Measurements from ENCODE around the gene CYP27B1. TPM values are rescaled to one million over a fixed set of nuclear protein-coding genes. Genes with fewer than 3 reads are reported as not detected.

Gene CYP27B1
- total and polyA plus RNA-seq, 4 donors: 0.28 to 1.5 (median 0.94) TPM; not detected in 1

- H3K4me3 ChIP-seq (ENCODE audit: low read length in 2 of 2): no peak overlapping the region
- WGBS, 2 donors: 63 to 69% methylated on average over 4 of the region's 4 CpGs
- H3K27ac ChIP-seq (ENCODE audit: low read depth in 1 of 2, low read length in 2 of 2): no peak overlapping the region
- H3K9me3 ChIP-seq (ENCODE audit: control insufficient read depth, low read length): no peaks in the 10 kb centered on the region
- H3K36me3 ChIP-seq (ENCODE audit: control insufficient read depth in 1 of 2, insufficient read depth in 2 of 2, low read length in 1 of 2): no peaks in the 10 kb centered on the region
- no peaks in the 10 kb centered on the region for H3K27me3 ChIP-seq (ENCODE audit: control insufficient read depth in 1 of 2, insufficient read depth in 2 of 2, low read length in 1 of 2)
- DNase-seq (no peak), ATAC-seq (ENCODE audit: low FRiP score) (no peak)
- H3K4me1 ChIP-seq (ENCODE audit: control insufficient read depth in 1 of 2, insufficient read depth in 2 of 2, low read length in 2 of 2): no peaks in the 10 kb centered on the region
- intact Hi-C loops (cut with DNase I): no loop called here
Observed at GRCh38 chr12:57732270-57732669, 34.6 kb downstream of the CYP27B1 start.

- Histone ChIP-seq H3K4me3 (ENCODE audit: low read length in 2 of 2) (no peak overlapping the region), H3K27me3 (ENCODE audit: control insufficient read depth in 1 of 2, insufficient read depth in 2 of 2, low read length in 1 of 2) (no peaks in the 10 kb centered on the region), H3K4me1 (ENCODE audit: control insufficient read depth in 1 of 2, insufficient read depth in 2 of 2, low read length in 2 of 2) (no peaks in the 10 kb centered on the region), H3K27ac (ENCODE audit: low read depth in 1 of 2, low read length in 2 of 2) (no peak overlapping the region), H3K9me3 (ENCODE audit: control insufficient read depth, low read length) (no peaks in the 10 kb centered on the region), H3K36me3 (ENCODE audit: control insufficient read depth in 1 of 2, insufficient read depth in 2 of 2, low read length in 1 of 2) (no peaks in the 10 kb centered on the region)
- 74 to 81% methylated on average over 19 of the region's 19 CpGs for WGBS, 2 donors
- ATAC-seq (ENCODE audit: low FRiP score): no peak
- DNase-seq: no peak
- intact Hi-C loops (cut with DNase I): no loop called here
Observed at GRCh38 chr12:57731411-57732080, 35.3 kb downstream of the CYP27B1 start.

GRCh38 chr12:57730336-57731067 lies 36.4 kb downstream of the CYP27B1 start:
- DNase-seq: no peak
- H3K9me3 ChIP-seq (ENCODE audit: control insufficient read depth, low read length): no peaks in the 10 kb centered on the region
- WGBS, 2 donors: 76 to 78% methylated on average over 13 of the region's 13 CpGs
- no peak overlapping the region for H3K4me3 ChIP-seq (ENCODE audit: low read length in 2 of 2)
- no peaks in the 10 kb centered on the region for H3K27me3 ChIP-seq (ENCODE audit: control insufficient read depth in 1 of 2, insufficient read depth in 2 of 2, low read length in 1 of 2)
- no peak for ATAC-seq (ENCODE audit: low FRiP score)
- no peaks in the 10 kb centered on the region for H3K36me3 ChIP-seq (ENCODE audit: control insufficient read depth in 1 of 2, insufficient read depth in 2 of 2, low read length in 1 of 2)
- no peaks in the 10 kb centered on the region for H3K4me1 ChIP-seq (ENCODE audit: control insufficient read depth in 1 of 2, insufficient read depth in 2 of 2, low read length in 2 of 2)
- H3K27ac ChIP-seq (ENCODE audit: low read depth in 1 of 2, low read length in 2 of 2): no peak overlapping the region
- intact Hi-C loops (cut with DNase I): no loop called here

GRCh38 chr12:57729321-57729844 lies 37.5 kb downstream of the CYP27B1 start:
- intact Hi-C loops (cut with DNase I): no loop called here
- Histone ChIP-seq H3K4me3 (ENCODE audit: low read length in 2 of 2) (no peak overlapping the region), H3K9me3 (ENCODE audit: control insufficient read depth, low read length) (no peaks in the 10 kb centered on the region), H3K4me1 (ENCODE audit: control insufficient read depth in 1 of 2, insufficient read depth in 2 of 2, low read length in 2 of 2) (no peaks in the 10 kb centered on the region), H3K27ac (ENCODE audit: low read depth in 1 of 2, low read length in 2 of 2) (no peak overlapping the region), H3K36me3 (ENCODE audit: control insufficient read depth in 1 of 2, insufficient read depth in 2 of 2, low read length in 1 of 2) (no peaks in the 10 kb centered on the region), H3K27me3 (ENCODE audit: control insufficient read depth in 1 of 2, insufficient read depth in 2 of 2, low read length in 1 of 2) (no peaks in the 10 kb centered on the region)
- DNase-seq (no peak), ATAC-seq (ENCODE audit: low FRiP score) (no peak)
- 41 to 49% methylated on average over 5 of the region's 5 CpGs for WGBS, 2 donors

DNA sequence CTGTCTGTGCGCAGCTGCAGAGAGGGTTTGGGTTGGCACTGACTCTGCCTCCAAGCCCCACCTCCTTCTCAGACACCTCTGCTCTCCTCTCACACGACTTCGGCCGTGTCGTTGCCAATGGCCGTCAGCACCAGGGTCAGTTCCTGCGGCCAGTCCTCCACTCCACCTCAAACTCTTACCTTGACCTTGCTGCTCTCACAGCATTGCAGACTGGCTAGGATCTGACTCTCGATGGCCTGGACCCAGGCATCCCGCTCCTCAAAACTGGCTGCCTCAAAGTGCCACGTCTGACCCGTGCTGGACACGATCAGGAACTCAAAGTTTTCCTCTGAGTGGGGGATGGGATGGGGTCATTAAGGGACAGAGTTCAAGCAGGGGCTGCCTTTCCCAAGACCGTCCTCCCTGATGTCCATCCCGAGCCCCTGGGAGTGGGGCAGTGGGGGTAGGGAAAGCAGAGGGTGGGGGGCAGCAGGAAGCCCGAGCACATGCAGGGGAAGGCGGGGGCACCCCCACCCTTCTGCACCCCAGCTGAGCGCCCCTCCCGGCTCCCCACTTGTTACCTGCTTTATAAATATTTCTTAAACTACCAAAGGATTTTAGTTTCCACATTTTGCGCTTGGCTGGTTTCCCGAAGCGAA lies 39.0 kb downstream of the CYP27B1 start:
- Histone ChIP-seq H3K27ac (ENCODE audit: low read depth in 1 of 2, low read length in 2 of 2) (no peak overlapping the region), H3K4me1 (ENCODE audit: control insufficient read depth in 1 of 2, insufficient read depth in 2 of 2, low read length in 2 of 2) (no peaks in the 10 kb centered on the region), H3K27me3 (ENCODE audit: control insufficient read depth in 1 of 2, insufficient read depth in 2 of 2, low read length in 1 of 2) (no peaks in the 10 kb centered on the region), H3K9me3 (ENCODE audit: control insufficient read depth, low read length) (no peaks in the 10 kb centered on the region), H3K4me3 (ENCODE audit: low read length in 2 of 2) (no peak overlapping the region), H3K36me3 (ENCODE audit: control insufficient read depth in 1 of 2, insufficient read depth in 2 of 2, low read length in 1 of 2) (no peaks in the 10 kb centered on the region)
- ATAC-seq (ENCODE audit: low FRiP score): no peak
- 32 to 36% methylated on average over 21 of the region's 21 CpGs for WGBS, 2 donors
- intact Hi-C loops (cut with DNase I): no loop called here
- DNase-seq: no peak

DNA sequence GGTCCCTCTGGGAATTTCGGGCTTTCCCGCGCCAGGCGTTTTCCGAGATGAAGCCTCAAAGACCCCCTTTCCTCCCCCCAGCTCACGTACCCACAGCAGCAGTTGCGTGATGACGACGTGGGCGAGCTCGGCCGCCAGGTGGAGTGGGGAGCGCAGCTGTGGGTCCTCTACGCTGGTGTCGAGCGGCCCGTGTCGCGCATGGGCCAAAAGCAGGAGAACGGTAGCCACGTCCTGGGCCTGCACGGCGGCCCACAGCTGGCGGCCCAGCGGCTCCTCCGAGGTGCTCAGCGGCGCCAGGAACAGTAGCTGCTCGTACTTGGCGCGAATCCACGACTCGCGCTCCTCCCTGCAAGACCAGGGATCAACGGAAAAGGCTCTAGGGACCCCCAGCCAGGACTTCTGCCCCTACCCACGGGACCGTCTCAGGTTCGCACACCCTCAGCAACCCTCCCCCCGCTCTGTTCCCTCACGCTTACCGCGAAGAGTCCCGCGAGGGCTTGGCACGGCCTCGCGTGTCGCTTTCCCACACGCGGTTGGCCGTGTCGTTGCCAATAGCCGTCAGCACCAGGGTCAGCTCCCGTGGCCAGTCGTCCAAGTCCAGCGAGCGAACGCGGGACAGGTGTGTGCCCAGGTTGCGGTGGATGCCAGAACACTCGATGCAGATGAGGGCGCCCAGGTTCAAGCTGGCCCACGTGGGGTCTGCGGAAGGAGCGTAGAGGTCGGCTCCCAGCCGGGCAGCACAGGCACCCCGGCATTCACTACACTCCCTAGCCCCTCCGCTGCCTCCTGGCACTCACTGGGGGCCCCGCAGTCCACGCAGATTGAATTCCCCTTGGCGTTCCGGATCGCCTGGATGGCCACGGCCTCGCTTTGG lies 39.8 kb downstream of the CYP27B1 start:
- H3K4me3 ChIP-seq (ENCODE audit: low read length in 2 of 2): peak overlapping the region in 1 of 2 donors; percentile 34
- no peak overlapping the region for H3K27ac ChIP-seq (ENCODE audit: low read depth in 1 of 2, low read length in 2 of 2)
- no peaks in the 10 kb centered on the region for H3K36me3 ChIP-seq (ENCODE audit: control insufficient read depth in 1 of 2, insufficient read depth in 2 of 2, low read length in 1 of 2)
- H3K9me3 ChIP-seq (ENCODE audit: control insufficient read depth, low read length): no peaks in the 10 kb centered on the region
- no peaks in the 10 kb centered on the region for H3K4me1 ChIP-seq (ENCODE audit: control insufficient read depth in 1 of 2, insufficient read depth in 2 of 2, low read length in 2 of 2)
- intact Hi-C loops (cut with DNase I): no loop called here
- 10 to 12% methylated on average over 76 of the region's 76 CpGs for WGBS, 2 donors
- DNase-seq: peak; percentile 66 to 83
- H3K27me3 ChIP-seq (ENCODE audit: control insufficient read depth in 1 of 2, insufficient read depth in 2 of 2, low read length in 1 of 2): no peaks in the 10 kb centered on the region
- peak; percentile 15 for ATAC-seq (ENCODE audit: low FRiP score)

DNA sequence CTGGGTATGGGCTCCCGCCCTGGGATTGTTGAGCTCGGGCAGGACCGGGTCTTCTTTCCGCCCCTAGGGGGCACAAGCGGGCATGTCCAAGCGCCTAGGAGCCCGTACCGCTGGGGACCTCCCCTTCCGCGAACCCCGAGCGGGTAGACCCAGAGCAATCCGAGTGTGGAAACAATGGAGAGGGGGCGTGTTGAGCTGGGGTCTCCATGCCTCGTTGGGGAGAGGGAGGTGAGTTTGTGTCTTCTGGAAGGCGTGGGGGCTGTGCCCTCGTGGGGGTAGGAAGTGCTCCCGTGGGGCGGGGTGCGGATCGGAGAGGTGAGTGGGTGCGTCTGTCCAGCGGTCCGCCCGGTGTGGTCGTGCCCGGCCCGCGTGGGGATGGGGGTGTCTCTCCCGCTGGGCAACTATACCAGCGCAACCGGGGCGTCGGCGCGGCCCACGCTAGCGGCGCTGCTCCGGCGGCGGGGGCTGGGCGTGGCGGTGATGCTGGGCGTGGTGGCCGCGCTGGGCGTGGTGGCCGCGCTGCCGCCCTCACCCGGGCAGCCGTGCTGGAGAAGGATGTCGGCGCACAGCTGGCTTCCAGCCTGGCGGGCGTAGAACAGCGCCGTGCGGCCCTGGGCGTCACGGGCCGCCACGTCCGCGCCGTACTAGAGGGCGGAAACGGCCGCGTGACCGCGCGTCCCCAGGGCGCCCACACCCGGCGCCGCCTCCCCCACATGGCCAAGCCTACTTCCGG lies 40.6 kb downstream of the CYP27B1 start:
- Histone ChIP-seq H3K27ac (ENCODE audit: low read depth in 1 of 2, low read length in 2 of 2) (no peak overlapping the region), H3K4me1 (ENCODE audit: control insufficient read depth in 1 of 2, insufficient read depth in 2 of 2, low read length in 2 of 2) (no peaks in the 10 kb centered on the region), H3K27me3 (ENCODE audit: control insufficient read depth in 1 of 2, insufficient read depth in 2 of 2, low read length in 1 of 2) (no peaks in the 10 kb centered on the region), H3K36me3 (ENCODE audit: control insufficient read depth in 1 of 2, insufficient read depth in 2 of 2, low read length in 1 of 2) (no peaks in the 10 kb centered on the region), H3K4me3 (ENCODE audit: low read length in 2 of 2) (peak overlapping the region in 1 of 2 donors; percentile 34), H3K9me3 (ENCODE audit: control insufficient read depth, low read length) (no peaks in the 10 kb centered on the region)
- WGBS, 2 donors: 1 to 6% methylated on average over 65 to 79 of the region's 79 CpGs
- peak; percentile 76 for ATAC-seq (ENCODE audit: low FRiP score)
- DNase-seq: peak; percentile 81 to 91
- intact Hi-C loops (cut with DNase I): no loop called here

DNA sequence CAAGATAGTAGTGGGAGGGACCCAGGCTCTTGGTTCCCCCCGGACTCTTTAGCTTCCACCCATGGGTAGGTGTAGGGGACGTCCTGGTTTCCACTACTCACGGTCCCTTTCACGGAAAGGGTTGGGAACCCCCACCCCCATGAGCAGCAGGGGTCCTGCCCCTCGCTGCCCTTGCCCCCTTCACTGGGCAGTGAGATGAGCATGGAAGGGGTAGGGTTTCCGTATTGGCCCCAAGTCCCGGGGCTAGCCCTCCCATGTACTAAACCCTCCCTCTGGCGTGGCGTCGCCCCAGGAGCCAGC lies 41.1 kb downstream of the CYP27B1 start:
- Histone ChIP-seq H3K27me3 (ENCODE audit: control insufficient read depth in 1 of 2, insufficient read depth in 2 of 2, low read length in 1 of 2) (no peaks in the 10 kb centered on the region), H3K36me3 (ENCODE audit: control insufficient read depth in 1 of 2, insufficient read depth in 2 of 2, low read length in 1 of 2) (peaks cover 0 to 2% of the 10 kb centered on the region in 2 donors), H3K4me1 (ENCODE audit: control insufficient read depth in 1 of 2, insufficient read depth in 2 of 2, low read length in 2 of 2) (no peaks in the 10 kb centered on the region), H3K4me3 (ENCODE audit: low read length in 2 of 2) (peak overlapping the region in 1 of 2 donors; percentile 34), H3K27ac (ENCODE audit: low read depth in 1 of 2, low read length in 2 of 2) (no peak overlapping the region), H3K9me3 (ENCODE audit: control insufficient read depth, low read length) (no peaks in the 10 kb centered on the region)
- ATAC-seq (ENCODE audit: low FRiP score) (no peak), DNase-seq (no peak)
- intact Hi-C loops (cut with DNase I): no loop called here
- 6 to 8% methylated on average over 10 of the region's 10 CpGs for WGBS, 2 donors
